ENCODE results near the gene ZBTB12.
"Not testable (repeated sequence)": the region's sequence is repeated elsewhere in the genome, so short reads cannot be mapped to it uniquely, and the experiment has no call there.

The ZBTB12 gene

DNA sequence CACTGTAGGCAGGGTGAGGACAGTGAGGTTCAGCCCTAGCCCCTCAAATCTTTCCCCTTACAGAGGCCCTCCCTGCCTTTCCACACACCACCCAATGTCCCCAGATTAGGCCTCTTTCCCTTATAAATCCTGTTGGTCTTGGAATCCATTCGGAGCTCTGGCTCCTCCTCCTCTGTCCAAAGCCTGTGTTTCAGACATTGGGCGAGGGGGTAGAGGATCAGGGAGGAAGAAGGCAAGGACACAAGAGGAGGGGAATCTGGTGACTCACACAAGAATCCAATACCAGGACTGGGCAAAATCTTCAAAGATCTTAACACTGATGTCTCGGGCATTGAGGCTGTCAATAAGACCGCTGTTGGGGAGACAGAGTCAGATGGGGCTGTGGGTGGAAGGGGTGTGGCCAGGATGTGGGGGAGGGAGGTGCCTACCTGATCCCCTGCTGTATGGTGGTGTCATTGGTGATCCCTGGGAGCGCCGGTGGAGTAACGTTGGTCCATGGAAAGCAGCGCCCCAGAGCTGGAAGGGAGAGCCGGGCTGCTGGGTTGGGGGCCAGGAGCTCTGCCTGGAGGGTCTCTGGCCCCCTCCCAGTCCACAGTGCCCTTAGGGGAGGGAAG lies 30.7 kb downstream of the ZBTB12 start:
- DNase-seq: no peak

DNA sequence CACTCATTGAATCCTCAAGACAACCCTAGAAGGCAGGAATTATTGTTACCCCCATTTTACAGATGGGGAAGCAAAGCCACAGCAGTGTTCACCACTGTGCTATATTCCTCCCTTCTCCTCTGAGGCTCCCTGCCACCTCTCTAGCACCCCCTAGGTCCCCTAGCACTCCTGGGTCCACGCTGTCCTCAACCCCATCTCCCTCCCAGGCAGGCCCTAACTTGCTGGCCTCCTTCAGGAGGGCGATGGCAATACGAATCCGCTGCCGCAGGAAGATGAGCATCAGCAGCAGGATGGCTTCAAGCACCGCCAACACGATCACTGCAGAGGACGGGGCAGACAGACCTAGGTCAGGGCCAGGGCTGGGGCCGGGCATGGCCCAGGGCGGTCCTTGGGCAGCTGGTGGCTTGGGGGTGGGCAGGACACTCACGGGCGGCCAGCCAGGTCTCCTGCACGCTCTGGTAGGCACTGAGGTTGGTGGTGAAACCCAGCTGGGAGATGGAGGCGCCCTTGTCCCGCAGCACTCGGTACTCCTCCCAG lies 31.4 kb downstream of the ZBTB12 start:
- no peak for DNase-seq

DNA sequence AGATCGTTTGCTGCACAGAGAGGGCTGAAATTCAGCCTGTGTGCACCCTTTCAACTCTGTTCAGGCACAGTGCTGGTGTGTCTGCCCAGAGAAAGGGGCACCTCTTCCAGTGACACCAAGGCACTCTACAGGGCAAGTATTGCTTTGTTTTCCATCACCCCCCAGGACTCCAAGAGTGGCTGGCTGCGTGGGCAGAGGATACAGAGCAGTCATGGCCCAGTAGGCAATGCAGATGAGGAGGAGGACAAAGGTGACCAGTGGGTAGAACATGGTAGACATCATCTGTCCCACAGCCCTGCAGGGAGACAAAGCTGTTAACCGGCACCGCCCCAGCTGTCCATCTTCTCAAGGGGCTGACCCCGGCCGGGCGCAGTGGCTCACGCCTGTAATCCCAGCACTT lies 32.5 kb downstream of the ZBTB12 start:
- DNase-seq: no peak

DNA sequence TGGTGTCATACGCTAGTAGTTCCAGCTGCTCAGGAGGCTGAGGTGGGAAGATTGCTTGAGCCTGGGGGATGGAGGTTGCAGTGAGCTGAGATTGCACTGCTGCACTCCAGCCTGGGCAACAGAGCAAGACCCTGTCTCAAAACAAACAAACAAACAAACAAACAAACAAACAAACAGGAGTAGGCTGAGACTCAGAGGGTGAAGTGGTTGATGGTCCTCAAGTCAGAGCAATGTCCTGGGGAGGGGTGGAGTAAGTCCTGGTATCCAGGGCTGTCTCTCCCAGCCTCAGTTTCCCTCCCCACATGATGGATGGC lies 33.3 kb downstream of the ZBTB12 start:
- not testable (repeated sequence) for DNase-seq

DNA sequence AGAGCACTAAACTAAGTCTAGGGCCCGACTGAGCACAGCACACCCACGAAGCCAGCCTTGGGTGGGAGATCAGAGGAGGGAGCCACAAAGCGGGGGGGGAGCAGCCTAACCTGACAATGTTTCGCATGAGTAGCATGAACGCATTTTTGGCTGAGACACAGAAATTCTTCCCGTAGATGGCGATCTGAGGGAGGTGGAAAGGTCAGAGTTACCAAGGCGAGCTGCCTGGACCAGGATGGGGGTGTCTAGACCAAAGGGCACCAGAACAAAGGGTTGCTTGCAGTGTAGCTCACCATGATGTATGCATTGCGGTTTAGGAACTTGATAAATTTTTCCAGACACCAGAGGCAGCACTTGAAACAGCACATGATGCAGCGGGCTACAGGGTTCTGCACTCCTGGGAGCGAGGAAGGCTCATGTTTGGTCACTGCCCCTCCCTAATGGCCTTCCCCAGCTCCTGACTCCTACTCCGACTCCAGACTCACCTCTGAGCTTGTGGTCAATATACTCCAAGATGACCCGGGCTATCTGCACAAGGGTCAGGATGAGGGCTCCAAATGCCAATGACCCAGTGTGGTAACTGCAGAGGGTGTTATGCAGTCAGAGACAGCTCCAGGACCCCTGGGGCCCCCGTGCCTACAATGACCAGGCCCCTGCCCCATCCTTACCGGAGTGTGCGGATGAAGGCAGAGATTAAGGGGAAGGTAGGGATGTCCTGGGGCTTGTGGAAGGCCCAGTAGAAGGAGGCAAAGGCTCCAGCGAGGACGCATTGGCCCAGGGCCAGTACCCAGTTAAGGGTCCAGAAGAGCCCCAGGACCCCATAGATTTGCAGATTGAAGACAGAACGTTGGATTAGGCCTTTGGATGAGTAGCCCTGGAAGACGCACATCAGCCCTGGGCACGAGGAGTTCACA lies 36.4 kb downstream of the ZBTB12 start:
- no peak for DNase-seq

DNA sequence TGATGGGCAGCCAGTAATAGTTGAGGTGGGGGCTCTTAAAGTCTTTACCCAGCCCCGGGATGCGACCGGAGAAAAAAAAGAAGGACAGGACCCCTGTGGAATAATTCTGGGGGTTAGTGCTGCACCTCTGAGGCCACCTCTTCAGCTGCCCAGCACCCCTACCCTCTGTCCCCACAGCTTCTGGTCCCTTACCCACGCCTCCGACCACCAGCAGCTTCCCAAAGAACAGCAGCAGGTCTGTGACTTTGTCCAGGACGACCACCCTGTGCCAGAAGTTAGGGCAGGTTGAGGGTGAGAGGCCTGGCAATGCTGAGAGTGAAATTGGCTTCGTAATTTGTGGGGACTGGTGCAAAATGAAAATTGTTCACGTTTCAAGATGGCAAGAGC lies 37.1 kb downstream of the ZBTB12 start:
- no peak for DNase-seq

DNA sequence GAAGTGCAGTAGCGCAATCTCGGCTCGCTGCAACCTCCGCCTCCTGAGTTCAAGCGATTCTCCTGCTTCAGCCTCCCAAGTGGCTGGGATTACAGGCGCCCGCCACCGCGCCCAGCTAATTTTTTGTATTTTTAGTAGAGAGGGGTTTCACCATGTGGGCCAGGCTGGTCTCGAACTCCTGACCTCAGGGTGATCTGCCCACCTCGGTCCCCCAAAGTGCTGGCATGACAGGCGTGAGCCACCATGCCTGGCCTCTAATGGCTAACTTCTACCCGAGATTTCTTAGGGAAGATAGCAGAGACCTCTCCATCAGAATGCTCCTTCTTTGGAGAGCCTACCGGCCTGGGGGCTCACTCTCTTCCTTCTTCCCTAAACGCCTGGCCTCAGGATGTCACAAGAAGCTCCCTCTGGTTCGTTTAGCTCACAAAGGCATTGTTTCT lies 37.7 kb downstream of the ZBTB12 start:
- not testable (repeated sequence) for DNase-seq

DNA sequence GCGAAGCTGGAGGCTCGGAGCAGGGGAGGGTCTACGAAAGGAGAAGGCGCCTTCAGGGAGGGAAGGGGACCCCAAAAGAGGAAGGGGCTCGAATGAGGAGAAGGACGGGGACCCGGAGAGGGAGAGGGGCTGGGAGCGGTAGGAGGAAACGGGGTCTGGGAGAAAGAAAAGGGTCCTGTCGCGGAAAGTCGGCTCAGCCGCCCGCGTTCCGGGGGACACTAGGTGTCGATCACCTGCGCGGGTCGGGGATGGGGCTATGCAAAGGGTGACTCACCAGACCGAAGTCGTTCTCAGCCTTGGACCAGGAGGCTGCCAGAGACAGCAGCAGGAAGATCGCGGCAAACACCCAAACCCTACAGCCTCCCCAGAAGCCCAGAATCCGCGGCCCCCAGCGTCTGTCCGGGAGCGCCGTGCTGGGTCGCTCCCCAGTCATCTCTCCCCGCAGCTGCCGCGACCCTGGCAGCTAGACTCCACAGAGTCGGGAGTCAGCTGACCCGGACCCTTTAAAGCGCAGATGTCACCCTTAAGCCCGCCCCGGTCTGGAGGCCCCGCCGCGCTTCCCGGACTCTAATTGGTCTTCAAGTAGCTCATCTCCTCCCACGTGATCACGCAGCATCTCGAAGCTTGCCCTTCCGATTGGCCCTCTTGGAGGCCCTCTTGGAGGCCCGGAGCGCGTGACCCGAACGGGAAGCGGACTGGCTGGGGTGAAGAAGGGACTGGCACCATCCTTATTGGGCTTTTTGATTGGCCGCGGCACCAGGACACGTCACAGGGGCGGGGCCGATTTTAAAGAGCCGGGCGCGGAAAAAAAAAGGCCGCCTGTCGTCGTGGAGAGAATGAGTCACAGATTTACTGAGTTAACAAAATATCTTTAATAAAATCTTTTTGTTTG lies 39.3 kb downstream of the ZBTB12 start, which contains the start of gene NEU1:
NEU1 (minus strand) TSS at position 478 of the 892 bp plus-strand sequence; CDS start at position 433, 45 bp downstream.
- peak; percentile 100 for DNase-seq

DNA sequence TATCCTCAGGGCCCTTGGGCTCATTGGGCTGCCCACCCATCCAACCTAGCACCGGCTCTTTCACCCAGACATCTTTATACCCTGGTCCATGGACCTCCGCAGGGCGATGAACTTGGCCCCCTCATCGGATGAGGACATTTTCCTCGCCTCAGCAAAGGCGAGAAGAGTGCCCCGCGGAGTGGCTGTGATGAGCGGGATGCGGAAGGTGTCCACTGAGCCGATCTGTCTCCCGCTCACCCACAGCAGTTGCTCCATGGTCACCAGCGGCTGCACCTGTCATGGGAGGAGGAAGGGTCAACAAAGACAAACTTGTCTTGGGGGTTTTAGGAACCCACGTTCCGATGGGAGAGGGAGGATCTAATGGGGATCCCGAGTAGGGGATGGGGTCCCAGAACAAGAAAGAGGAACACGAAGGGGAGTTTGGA lies 40.0 kb downstream of the ZBTB12 start:
- DNase-seq: no peak

DNA sequence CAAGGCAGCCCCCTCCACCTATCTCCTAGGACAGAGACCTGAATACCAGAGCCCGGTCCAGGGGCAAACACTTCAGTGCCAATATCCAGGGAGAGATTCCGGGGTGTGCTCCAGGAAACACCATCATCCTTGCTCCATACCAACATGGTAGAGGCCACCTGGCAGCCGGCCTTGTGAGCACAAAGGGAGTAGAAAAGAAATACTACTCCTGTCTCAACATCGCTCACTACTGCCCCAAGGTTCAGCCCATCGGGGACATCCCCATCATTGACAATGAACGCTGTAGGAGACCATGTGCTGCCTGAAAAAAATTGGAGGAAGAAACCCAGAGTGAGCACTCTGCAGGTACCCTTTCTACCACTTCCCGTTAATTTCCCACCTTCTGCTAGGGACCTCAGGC lies 40.7 kb downstream of the ZBTB12 start:
- no peak for DNase-seq

DNA sequence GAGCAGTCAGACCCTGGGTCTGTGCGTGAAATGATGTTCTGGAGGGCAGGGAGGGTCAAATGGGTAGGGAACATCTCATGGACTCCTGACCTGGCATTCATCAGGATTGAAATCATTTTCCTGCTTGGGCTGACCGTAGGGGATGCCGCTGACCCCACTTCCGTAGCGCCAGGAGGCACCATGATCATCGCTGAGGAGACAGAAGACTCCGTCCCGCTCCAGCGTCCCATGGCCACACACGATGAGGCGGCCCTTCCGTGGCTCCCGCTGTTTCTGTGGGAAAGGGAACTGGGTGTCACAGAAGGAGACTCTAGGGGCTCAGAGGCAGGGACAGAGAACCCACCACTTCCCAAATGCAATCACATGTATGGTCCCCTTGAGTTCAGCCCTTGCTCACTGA lies 41.5 kb downstream of the ZBTB12 start:
- no peak for DNase-seq

DNA sequence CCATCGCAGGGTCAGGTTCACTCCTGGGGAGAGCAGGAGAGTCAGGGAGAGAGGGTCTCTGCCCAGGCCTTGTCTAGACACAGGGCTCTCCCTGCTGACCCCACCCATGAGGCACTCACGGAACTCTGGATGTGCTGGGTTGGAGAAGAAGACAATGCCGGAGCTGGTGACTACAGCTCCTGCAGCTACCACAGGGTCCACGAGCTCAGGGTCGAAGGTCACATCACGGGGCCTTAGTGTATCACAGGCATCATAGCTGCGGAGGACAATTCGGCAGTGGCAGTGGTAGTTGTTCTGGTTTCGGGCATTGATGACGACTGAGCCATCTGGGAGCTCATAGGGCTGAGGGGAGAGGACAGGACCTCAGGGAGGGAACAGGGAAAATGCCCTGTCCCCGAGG lies 42.0 kb downstream of the ZBTB12 start:
- no peak for DNase-seq

DNA sequence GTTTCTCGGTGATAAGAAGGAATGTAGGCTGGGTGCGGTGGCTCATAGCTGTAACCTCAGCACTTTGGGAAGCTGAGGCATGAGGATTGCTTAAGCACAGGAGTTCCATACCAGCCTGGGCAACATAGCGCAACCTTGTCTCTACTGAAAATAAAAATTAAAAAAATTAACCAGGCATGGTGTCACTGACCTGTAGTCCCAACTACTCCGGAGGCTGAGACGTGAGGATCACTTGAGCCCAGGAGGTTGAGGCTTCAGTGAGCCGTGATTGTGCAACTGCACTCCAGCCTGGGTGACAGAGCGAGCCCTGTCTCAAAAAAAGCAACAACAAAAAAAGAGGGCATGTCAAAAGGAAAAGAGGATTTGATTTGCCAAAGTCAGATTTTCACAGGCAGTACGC lies 43.2 kb downstream of the ZBTB12 start:
- no peak for DNase-seq

DNA sequence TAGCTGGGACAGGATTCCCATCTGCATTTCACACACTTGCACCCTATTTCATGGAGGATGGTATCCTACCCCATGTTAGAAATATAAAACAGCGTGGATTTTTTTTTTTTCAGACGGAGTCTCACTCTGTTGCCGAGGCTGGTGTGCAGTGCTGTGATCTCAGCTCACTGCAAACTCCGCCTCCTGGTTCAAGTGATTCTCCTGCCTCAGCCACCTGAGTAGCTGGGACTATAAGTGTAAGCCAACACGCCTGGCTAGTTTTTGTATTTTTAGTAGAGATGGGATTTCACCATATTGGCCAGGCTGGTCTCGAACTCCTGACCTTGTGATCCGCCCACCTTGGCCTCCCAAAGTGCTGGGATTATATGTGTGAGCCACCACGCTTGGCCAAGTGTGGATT lies 44.1 kb downstream of the ZBTB12 start:
- not testable (repeated sequence) for DNase-seq

DNA sequence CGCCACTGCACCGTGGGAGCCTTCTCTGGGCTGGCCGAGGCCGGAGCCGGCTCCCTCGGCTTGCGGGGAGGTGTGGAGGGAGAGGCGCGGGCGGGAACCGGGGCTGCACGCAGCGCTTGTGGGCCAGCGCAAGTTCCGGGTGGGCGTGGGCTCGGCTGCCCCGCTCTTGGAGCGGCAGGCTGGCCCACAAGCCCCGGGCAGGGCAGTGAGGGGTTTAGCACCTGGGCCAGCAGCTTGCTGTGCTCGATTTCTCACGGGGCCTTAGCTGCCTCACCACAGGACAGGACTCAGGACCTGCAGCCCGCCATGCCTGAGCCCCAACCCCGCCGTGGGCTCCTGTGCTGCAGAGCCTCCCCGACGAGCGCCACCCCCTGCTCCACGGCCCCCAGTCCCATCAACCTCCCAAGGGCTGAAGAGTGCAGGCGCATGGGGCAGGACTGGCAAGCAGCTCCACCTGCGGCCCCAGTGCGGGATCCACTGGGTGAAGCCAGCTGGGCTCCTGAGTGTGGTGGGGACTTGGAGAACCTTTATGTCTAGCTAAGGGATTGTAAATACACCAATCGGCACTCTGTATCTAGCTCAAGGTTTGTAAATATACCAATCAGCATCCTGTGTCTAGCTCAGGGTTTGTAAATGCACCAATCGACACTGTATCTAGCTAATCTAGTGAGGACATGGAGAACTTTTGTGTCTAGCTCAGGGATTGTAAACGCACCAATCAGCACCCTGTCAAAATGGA lies 49.7 kb downstream of the ZBTB12 start:
- not testable (repeated sequence) for DNase-seq

DNA sequence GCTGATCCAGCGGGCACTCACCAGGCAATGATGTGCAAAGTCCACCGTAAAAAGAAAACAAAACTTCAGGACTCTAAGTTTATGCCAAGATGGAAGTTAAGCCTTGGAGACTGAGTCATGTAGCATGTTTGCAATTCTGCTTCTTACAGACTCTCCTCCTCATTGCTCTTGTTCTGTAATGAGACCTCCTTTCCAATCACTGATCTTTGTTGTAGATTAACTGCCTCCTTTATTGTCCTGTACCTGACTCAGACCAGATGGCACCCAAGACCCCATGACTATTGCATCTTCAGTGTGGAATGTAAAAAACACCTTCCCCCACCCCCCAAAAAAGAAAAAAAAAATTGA lies 50.4 kb downstream of the ZBTB12 start:
- DNase-seq: no peak

DNA sequence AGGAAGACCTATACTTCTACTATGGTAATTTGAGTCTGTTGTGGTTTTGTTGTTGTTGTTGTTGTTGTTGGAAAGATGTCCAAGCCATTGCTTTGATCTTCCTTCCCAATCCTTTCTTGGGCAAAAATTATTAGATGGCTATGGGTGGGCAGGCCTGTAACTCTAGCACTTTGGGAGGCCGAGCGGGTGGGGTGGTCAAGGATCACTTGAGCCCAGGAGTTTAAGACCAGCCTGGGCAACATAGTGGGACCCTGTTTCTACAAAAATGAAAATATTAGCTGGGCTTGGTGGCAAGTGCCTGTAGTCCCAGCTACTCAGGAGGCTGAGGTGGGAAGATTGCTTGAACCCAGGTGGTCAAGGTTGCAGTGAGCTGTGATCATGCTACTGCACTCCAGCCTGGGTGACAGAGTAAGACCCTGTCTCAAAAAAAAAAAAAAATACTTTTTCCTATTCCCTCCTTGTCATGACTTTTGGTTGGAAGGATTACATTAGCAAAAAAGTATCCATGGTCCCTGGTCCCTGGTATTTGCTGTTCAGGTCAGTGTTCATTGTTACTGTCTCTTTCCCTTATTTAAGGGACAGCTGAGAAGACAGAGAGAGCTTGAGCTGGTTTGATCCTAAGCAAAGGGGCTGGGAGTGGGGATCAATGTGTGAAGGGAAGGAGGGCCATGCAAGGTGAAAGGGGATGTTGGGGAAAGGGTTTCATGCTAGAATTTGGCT lies 51.0 kb downstream of the ZBTB12 start:
- no peak for DNase-seq

All from cerebellar nuclear complex (tissue), 1 donor.